CD14-positive monocyte (primary cell): ENCODE results near the gene TANGO6. TPM values are rescaled to one million over a fixed set of nuclear protein-coding genes. Genes with fewer than 3 reads are reported as not detected.

Experiments used
- DNase-seq, 3 donors: peaks; one replicate each; pipeline ENCODE4 v3.0.0-alpha.2; 2011 to 2022
- H2AFZ ChIP-seq: 2 replicates; pipeline ENCODE4 v1.6.0; 2012; ENCODE audit warnings: mild to moderate bottlenecking, low read depth, low read length, inconsistent platforms; ENCODE audit not compliant: insufficient read depth, poor library complexity, severe bottlenecking
- H3K27ac ChIP-seq, 2 donors: 1 replicate in 1 of 2; 2 replicates in 1 of 2; pipeline ENCODE4 v1.5.1; 2012 to 2013; ENCODE audit warnings: low read length in 2 of 2, control low read depth in 1 of 2, inconsistent platforms in 1 of 2, low read depth in 1 of 2, mild to moderate bottlenecking in 1 of 2
- H3K27me3 ChIP-seq, 2 donors: one replicate each; pipeline versions ENCODE4 v1.6.0 to v1.6.1; 2011 to 2013; ENCODE audit warnings: low read length in 2 of 2; ENCODE audit not compliant: control insufficient read depth in 2 of 2, insufficient read depth in 2 of 2
- H3K36me3 ChIP-seq, 2 donors: replicated peaks in 1 of 2; 1 replicate in 1 of 2; 2 replicates in 1 of 2; pipeline versions ENCODE4 v1.5.1 to v1.6.1; 2012 to 2013; ENCODE audit warnings: low read length in 2 of 2, control low read depth in 1 of 2, inconsistent platforms in 1 of 2, mild to moderate bottlenecking in 1 of 2; ENCODE audit not compliant: insufficient read depth in 2 of 2, control insufficient read depth in 1 of 2
- H3K4me1 ChIP-seq, 2 donors: 1 replicate in 1 of 2; 2 replicates in 1 of 2; pipeline versions ENCODE4 v1.5.1 to v1.6.1; 2012 to 2013; ENCODE audit warnings: low read length in 2 of 2, control low read depth in 1 of 2, inconsistent platforms in 1 of 2, mild to moderate bottlenecking in 1 of 2, moderate library complexity in 1 of 2; ENCODE audit not compliant: insufficient read depth in 2 of 2, control insufficient read depth in 1 of 2
- H3K4me2 ChIP-seq: replicated peaks from 2 replicates; pipeline ENCODE3; 2012; ENCODE audit warnings: low read length, moderate library complexity, mild to moderate bottlenecking; ENCODE audit not compliant: poor library complexity, severe bottlenecking; ENCODE audit errors: extremely low read depth
- H3K4me3 ChIP-seq, 3 experiments: fragments of 200-600 bp in 1 of 3; sonication (generic) in 1 of 3; replicated peaks in 1 of 3; 1 replicate in 2 of 3; 2 replicates in 1 of 3; pipeline ENCODE4 v1.5.1; 2011 to 2013; ENCODE audit warnings: low read length in 3 of 3, mild to moderate bottlenecking in 3 of 3, control low read depth in 2 of 3, low read depth in 2 of 3, inconsistent platforms in 1 of 3, moderate library complexity in 1 of 3
- H3K79me2 ChIP-seq: 2 replicates; pipeline ENCODE4 v1.6.0; 2012; ENCODE audit warnings: mild to moderate bottlenecking, control low read depth, inconsistent platforms, low read length, moderate library complexity; ENCODE audit not compliant: insufficient read depth
- H3K9ac ChIP-seq: 2 replicates; pipeline ENCODE4 v1.6.0; 2017; ENCODE audit warnings: low read length, mild to moderate bottlenecking; ENCODE audit not compliant: insufficient read depth, poor library complexity, severe bottlenecking
- H3K9me3 ChIP-seq, 2 donors: replicated peaks in 1 of 2; 1 replicate in 1 of 2; 2 replicates in 1 of 2; pipeline versions ENCODE4 v1.5.1 to v1.6.1; 2012 to 2013; ENCODE audit warnings: low read length in 2 of 2, control low read depth in 1 of 2; ENCODE audit not compliant: control insufficient read depth in 1 of 2, insufficient read depth in 1 of 2
- H4K20me1 ChIP-seq: 2 replicates; pipeline ENCODE4 v1.6.0; 2012; ENCODE audit warnings: mild to moderate bottlenecking, low read length, control low read depth, moderate library complexity; ENCODE audit not compliant: insufficient read depth
- H3K27ac Mint-ChIP-seq, 7 donors: one replicate each; pipeline ENCODE4 v1.8.0; 2020; ENCODE audit warnings: mild to moderate bottlenecking in 7 of 7, mixed read lengths in 7 of 7, moderate library complexity in 6 of 7, inconsistent platforms in 2 of 7
- H3K27me3 Mint-ChIP-seq, 3 donors: one replicate each; pipeline ENCODE4 v1.8.0; 2021 to 2022; ENCODE audit warnings: low read depth in 3 of 3, mild to moderate bottlenecking in 3 of 3, mixed read lengths in 3 of 3, moderate library complexity in 3 of 3, inconsistent platforms in 1 of 3
- H3K36me3 Mint-ChIP-seq, 2 donors: one replicate each; pipeline ENCODE4 v1.8.0; 2020; ENCODE audit warnings: mixed read lengths in 2 of 2, inconsistent platforms in 1 of 2, mild to moderate bottlenecking in 1 of 2
- H3K4me1 Mint-ChIP-seq: one replicate; pipeline ENCODE4 v1.8.0; 2020; ENCODE audit warnings: mild to moderate bottlenecking, mixed read lengths
- H3K4me3 Mint-ChIP-seq, 2 donors: one replicate each; pipeline ENCODE4 v1.8.0; 2020; ENCODE audit warnings: mild to moderate bottlenecking in 2 of 2, mixed read lengths in 2 of 2, moderate library complexity in 1 of 2
- H3K9me3 Mint-ChIP-seq, 7 donors: one replicate each; pipeline ENCODE4 v1.8.0; 2020 to 2022; ENCODE audit warnings: mixed read lengths in 7 of 7, mild to moderate bottlenecking in 6 of 7, moderate library complexity in 6 of 7, inconsistent platforms in 2 of 7
- CTCF ChIP-seq: fragments of 200-600 bp; IDR thresholded peaks from one replicate; pipeline ENCODE4 v1.8.0; 2022; ENCODE audit warnings: antibody characterized with exemption, mild to moderate bottlenecking
- WGBS: methylation state at CpG from one replicate; pipeline ENCODE4 v1.1.5; 2013; ENCODE audit warnings: missing lambda C conversion rate; ENCODE audit not compliant: insufficient coverage; 5-methylcytosine and 5-hydroxymethylcytosine counted together
- intact Hi-C, 2 donors: fragments of 100-400 bp; cut with micrococcal nuclease; formaldehyde crosslinking; loops; one replicate each; pipeline versions ENCODE4 v1.15.0 to v1.15.1; 2023
- polyA plus RNA-seq, 3 donors: library from polyadenylated mRNA; depleted of rRNA in 1 of 3; unstranded in 2 of 3; stranded (reverse) in 1 of 3; fragments of 300-500 nt in 2 of 3; fragments of >200 nt in 1 of 3; fragmentation: Illumina TruSeq in 2 of 3; gene quantifications; 1 replicate in 2 of 3; 2 replicates in 1 of 3; pipeline ENCODE4 v1.2.3, GENCODE V29; 2012 to 2021

The TANGO6 gene
- polyA plus RNA-seq, 3 donors = 6.5 to 8.1 (median 7.3) TPM

- H3K27ac Mint-ChIP-seq = peak overlapping the region in 1 of 7 donors; percentile 46
- no peak overlapping the region for H3K4me3 ChIP-seq
- H3K9ac ChIP-seq = no peak overlapping the region
- H3K9me3 Mint-ChIP-seq = peaks cover 0 to 2% (median 0%) of the 10 kb centered on the region in 7 donors
- no peak overlapping the region for H3K4me3 Mint-ChIP-seq
- no peaks in the 10 kb centered on the region for H3K4me1 ChIP-seq
- no peaks in the 10 kb centered on the region for H3K27me3 ChIP-seq
- peaks cover 2% of the 10 kb centered on the region for H3K4me1 Mint-ChIP-seq
- no peak for DNase-seq
- H3K36me3 ChIP-seq = no peaks in the 10 kb centered on the region
- no peak overlapping the region for H2AFZ ChIP-seq
- intact Hi-C loops = no loop called here
- H3K27ac ChIP-seq = no peak overlapping the region
- no peaks in the 10 kb centered on the region for H3K27me3 Mint-ChIP-seq
- no peak for TF ChIP-seq CTCF
- H3K79me2 ChIP-seq = no peaks in the 10 kb centered on the region
- peaks cover 10 to 19% of the 10 kb centered on the region in 2 donors for H3K36me3 Mint-ChIP-seq
- H3K4me2 ChIP-seq = no peak overlapping the region
- H4K20me1 ChIP-seq = no peaks in the 10 kb centered on the region
- no peaks in the 10 kb centered on the region for H3K9me3 ChIP-seq
These were observed 171.5 kb downstream of the TANGO6 start for GRCh38 chr16:69014811-69015210.

- Histone ChIP-seq H3K79me2 (no peaks in the 10 kb centered on the region), H3K9ac (no peak overlapping the region), H3K9me3 (no peaks in the 10 kb centered on the region), H3K27ac (no peak overlapping the region), H2AFZ (no peak overlapping the region), H3K4me2 (no peak overlapping the region), H3K4me1 (no peaks in the 10 kb centered on the region), H3K36me3 (peaks cover 0 to 2% of the 10 kb centered on the region in 2 donors), H4K20me1 (no peaks in the 10 kb centered on the region), H3K27me3 (no peaks in the 10 kb centered on the region), H3K4me3 (no peak overlapping the region)
- Mint-ChIP-seq H3K4me1 (peaks cover 2% of the 10 kb centered on the region), H3K4me3 (no peak overlapping the region), H3K36me3 (peaks cover 10 to 20% of the 10 kb centered on the region in 2 donors), H3K27ac (peak overlapping the region in 1 of 7 donors; percentile 30), H3K9me3 (peaks cover 0 to 2% (median 0%) of the 10 kb centered on the region in 7 donors), H3K27me3 (no peaks in the 10 kb centered on the region)
- no peak for TF ChIP-seq CTCF
- DNase-seq = no peak
- intact Hi-C loops = no loop called here
- no CpG with 5 or more reads among the region's 2 CpGs for whole genome bisulfite sequencing
These were observed 173.9 kb downstream of the TANGO6 start for GRCh38 chr16:69017036-69017783.
